DND-41 (cell line): ENCODE data around the gene RGS8.

Experiments used
- EZH2 ChIP-seq: IDR thresholded peaks from 3 replicates; pipeline ENCODE4 v1.6.1; 2012; ENCODE audit warnings: borderline replicate concordance, low read depth, mild to moderate bottlenecking, moderate library complexity, low read length, inconsistent platforms; ENCODE audit not compliant: severe bottlenecking
- TF ChIP-seq, protein P1 (sequence below): IDR thresholded peaks from 2 replicates; pipeline ENCODE4 v1.5.1; 2012; ENCODE audit warnings: borderline replicate concordance, low read length, moderate library complexity, mild to moderate bottlenecking; ENCODE audit not compliant: poor library complexity, severe bottlenecking; ENCODE audit errors: extremely low read depth

DNA sequence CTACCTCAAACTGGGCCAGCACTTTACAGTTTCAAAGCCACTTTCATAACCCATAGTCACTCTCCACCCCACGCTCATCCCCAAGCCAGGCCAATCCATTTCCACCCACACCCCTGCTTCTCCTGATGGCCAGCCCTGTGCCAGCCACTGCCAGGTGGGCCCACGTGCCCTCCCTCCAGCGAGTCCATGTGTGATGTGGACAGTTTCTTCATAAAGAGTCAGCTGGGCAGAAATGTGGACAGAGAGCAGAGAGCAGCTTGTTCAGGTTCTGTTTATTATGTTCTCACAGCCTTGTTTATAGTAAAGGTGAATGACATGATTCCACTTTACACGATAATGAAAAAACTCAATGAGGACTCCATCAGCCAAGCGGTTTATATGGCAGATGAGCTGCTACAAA is 42.8 kb downstream of the RGS8 start:
- TF ChIP-seq, protein P1, sequence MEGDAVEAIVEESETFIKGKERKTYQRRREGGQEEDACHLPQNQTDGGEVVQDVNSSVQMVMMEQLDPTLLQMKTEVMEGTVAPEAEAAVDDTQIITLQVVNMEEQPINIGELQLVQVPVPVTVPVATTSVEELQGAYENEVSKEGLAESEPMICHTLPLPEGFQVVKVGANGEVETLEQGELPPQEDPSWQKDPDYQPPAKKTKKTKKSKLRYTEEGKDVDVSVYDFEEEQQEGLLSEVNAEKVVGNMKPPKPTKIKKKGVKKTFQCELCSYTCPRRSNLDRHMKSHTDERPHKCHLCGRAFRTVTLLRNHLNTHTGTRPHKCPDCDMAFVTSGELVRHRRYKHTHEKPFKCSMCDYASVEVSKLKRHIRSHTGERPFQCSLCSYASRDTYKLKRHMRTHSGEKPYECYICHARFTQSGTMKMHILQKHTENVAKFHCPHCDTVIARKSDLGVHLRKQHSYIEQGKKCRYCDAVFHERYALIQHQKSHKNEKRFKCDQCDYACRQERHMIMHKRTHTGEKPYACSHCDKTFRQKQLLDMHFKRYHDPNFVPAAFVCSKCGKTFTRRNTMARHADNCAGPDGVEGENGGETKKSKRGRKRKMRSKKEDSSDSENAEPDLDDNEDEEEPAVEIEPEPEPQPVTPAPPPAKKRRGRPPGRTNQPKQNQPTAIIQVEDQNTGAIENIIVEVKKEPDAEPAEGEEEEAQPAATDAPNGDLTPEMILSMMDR: no peak
- TF ChIP-seq EZH2: no peak
